DND-41 (cell line): ENCODE measurements around the gene VPS33B.

Experiments used
- EZH2 ChIP-seq: IDR thresholded peaks from 3 replicates; pipeline ENCODE4 v1.6.1; 2012; ENCODE audit warnings: borderline replicate concordance, low read depth, mild to moderate bottlenecking, moderate library complexity, low read length, inconsistent platforms; ENCODE audit not compliant: severe bottlenecking
- TF ChIP-seq, protein P1 (sequence below): IDR thresholded peaks from 2 replicates; pipeline ENCODE4 v1.5.1; 2012; ENCODE audit warnings: borderline replicate concordance, low read length, moderate library complexity, mild to moderate bottlenecking; ENCODE audit not compliant: poor library complexity, severe bottlenecking; ENCODE audit errors: extremely low read depth

DNA sequence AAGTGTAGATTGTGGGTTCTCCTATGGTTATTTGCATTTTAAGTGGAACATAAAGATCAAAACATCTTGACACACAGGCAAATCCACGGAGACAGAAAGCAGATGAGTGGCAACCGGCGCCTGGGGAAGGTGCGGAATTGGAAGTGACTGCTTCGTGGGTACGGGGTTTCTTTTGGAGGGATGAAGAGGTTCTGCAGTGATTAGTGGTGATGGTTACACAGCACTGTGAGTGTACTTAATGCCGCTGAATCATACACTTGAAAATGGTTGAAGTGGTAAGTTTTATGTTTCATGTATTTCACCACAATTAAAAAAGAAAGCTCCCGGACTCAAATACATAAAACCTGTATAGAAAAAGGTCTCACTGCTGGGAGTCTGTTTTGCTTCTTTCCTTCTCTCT lies 18.5 kb upstream of the VPS33B start:
- TF ChIP-seq, protein P1, sequence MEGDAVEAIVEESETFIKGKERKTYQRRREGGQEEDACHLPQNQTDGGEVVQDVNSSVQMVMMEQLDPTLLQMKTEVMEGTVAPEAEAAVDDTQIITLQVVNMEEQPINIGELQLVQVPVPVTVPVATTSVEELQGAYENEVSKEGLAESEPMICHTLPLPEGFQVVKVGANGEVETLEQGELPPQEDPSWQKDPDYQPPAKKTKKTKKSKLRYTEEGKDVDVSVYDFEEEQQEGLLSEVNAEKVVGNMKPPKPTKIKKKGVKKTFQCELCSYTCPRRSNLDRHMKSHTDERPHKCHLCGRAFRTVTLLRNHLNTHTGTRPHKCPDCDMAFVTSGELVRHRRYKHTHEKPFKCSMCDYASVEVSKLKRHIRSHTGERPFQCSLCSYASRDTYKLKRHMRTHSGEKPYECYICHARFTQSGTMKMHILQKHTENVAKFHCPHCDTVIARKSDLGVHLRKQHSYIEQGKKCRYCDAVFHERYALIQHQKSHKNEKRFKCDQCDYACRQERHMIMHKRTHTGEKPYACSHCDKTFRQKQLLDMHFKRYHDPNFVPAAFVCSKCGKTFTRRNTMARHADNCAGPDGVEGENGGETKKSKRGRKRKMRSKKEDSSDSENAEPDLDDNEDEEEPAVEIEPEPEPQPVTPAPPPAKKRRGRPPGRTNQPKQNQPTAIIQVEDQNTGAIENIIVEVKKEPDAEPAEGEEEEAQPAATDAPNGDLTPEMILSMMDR = no peak
- TF ChIP-seq EZH2 = no peak
